ENCODE data around the gene BAZ2A.

The BAZ2A gene

DNA sequence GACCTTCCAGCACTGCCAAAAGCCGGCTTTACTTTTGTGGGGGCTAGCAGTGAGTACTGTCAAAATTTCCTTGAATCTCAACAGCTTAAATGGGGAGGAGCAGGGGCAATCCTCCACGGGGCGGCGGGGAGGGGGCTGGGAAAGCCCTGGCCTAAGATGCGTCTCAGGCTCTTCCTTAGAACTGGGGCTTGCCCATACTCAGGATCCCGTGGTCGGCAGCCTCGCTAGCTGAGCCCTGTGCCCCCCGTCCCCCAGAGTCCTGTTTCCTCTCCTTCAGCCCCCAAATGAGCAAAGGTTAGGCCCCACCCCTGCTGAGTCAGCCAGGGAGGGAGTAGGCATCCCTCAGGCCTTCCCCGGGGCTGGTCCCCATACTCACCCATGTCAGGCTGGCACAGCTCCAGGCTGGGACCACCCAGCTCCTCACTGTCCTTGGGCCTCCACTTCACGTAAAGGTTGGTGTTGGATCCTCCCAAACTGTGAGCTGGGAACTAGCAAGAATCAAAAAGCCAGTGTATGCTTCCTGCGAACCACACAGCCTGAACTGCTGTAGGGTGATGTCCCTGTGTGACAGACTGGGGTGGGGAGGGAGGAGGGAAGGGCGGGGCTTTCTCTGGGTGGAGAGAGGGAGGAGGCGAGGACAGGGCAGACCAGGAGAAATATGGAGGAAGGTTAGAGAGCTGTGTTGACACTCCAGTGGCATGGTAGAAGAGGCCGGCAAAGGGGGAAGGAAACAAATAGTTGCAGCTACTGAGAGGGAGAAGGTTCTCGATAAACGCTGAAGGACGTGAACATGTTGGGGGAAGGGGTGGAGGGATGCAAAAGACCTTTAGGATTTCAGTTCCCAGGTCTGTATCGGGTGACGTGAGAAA is 5.9 kb upstream of the BAZ2A start:
- DNase-seq (ENCODE audit: low read depth in 2 of 2) = peak; percentile 41 to 73

DNA sequence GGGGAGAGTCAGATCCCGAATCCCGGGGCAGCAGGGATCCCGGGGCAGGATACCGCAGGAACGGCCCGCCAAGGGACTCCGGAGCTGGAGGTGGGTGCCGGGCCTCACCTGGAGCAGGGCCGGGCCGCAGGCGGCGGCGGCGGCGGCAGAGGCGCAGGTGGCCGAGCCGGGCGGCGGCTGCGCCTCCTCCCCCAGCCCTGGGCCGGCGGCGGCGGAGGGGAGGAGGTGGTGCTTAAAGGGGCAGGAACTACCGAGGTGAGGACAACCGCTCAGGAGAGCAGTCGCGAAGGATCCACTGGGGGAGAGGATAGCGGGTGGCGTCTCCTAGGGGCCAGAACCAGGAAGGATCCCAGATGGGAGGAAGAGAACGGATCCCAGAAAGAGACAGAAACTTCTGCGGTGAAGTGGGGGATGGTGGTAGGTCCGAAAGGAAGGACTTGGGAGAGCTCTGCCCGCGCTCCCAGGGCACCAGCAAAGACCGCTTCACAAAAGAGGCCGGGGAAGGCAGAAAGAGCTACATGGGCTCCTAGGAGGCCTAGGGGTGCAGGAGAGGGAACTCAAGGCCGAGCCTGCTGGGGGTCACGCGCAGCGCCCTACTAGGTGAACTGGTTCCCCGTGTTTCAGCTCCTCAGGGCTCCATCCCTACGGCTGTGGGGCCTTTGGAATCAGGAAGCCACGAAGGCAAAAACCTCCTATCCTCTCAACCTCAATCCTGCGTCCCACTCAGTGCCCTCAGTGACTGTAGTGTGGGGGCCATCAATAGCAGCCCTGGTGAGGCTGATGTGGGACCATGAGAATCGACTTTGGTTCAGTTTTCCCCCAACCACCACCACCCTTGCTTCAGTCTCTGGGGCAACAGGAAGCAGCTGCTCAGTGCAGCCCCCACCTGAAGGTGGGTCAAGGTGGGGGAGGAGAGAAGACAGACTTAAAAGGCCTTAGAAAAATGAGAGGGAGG is 5.0 kb upstream of the BAZ2A start:
- no peak for DNase-seq (ENCODE audit: low read depth in 2 of 2)

DNA sequence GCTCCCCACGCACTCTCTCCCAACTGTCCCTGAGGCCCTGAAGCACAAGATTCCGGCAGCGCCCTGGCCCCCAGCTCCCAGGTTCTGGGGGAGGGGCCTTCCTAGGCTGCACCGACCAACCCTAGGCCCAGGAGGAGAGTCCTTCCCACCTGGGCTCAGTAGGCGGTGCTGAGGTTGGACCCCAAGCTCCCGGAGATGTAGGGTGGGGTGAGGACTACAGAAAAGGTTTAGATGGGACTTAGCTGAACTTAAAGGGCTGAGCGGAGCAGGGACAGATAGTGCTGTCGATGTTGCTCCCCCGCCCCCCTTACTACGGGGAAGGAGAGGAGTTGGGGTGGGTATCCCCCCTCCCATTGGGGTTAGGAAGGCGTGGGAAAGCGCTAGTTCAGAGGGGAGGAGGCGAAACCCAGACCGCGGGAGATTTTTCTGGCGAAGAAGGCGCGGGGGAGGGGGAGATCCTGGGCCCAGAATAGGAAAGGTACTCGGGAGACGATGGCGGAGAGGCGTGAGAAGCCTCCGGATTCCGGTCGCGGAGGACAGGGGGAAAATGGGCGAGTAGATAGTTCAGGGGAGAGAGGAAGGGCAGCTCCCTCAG is 4.2 kb upstream of the BAZ2A start:
- no peak for DNase-seq (ENCODE audit: low read depth in 2 of 2)

GRCh38 chr12:56633468-56634241 is 3.5 kb upstream of the BAZ2A start:
- DNase-seq (ENCODE audit: low read depth in 2 of 2) = no peak

DNA sequence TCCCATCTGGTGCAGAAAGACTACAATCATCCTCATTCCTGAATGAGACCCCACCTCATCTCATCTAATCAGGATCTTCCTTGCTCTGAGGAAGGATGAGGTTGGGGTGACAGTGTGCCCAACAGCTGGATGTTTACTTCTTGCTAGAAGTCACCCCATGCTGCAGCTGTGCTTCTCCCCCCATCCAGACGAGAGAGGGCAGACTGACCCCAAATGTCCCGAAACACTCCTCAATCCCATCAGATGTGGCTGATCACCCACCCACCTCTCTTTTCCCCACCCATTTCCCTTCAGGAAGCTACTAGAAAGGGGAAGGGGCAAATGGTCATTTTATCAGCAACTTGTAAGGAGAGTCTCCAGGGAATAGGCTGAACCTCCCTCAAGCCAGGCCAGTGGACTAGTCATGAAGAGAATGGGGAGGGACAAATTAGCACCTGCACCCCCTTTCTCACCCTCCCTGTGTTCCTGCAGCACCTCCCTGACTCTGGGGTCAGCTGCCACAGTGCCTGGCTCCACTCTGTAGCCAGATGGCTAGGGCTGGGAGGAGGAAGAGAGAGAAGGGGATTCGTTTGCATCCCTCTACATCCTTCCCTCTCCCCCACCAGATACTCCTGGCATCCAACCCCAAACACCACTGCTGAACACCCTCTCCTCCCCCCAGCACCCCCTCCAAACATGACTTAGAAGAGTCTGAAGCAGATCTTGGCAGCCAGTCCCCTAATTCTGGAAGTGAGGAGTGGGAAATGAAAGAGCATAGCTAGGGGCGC is 2.8 kb upstream of the BAZ2A start:
- DNase-seq (ENCODE audit: low read depth in 2 of 2) = no peak

GRCh38 chr12:56631790-56632700 is 1.9 kb upstream of the BAZ2A start:
- DNase-seq (ENCODE audit: low read depth in 2 of 2) = no peak

DNA sequence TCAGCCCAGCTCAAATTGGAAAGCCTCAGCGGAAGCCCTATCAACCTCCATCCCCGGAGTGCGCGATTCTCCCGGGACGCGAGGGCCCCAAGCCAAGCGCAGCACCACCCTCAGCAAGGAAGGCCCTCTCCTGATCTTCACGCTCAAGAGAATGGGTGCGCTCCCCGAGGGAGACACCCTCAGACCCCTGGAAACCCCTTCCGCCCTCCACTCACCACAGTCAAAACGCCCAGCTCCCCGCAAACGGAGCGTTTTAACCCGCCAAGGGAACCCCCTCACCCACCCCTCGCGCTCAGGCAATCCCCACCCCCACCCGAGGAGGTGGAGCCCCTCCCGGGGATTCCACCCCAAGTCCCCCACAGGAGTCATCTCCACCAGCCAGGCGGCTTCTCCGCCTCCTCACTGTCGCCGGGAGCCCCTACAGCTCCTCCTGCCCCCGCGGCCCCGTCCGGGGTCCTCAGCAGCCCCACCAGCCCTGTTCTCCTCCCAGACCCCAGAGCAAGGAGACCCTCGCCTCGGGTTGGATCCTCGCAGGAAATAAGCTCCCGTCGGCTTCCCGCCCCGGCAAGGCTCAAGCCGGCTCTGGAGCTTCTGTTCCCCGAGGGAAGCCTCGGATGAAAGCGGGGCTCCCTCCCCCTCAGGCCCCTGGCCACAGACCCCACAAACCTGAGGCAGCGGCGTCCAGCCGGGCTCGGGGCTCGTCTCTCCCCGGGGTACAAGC is 507 bp downstream of the BAZ2A start:
- DNase-seq (ENCODE audit: low read depth in 2 of 2) = peak in 1 of 2 donors; percentile 53

DNA sequence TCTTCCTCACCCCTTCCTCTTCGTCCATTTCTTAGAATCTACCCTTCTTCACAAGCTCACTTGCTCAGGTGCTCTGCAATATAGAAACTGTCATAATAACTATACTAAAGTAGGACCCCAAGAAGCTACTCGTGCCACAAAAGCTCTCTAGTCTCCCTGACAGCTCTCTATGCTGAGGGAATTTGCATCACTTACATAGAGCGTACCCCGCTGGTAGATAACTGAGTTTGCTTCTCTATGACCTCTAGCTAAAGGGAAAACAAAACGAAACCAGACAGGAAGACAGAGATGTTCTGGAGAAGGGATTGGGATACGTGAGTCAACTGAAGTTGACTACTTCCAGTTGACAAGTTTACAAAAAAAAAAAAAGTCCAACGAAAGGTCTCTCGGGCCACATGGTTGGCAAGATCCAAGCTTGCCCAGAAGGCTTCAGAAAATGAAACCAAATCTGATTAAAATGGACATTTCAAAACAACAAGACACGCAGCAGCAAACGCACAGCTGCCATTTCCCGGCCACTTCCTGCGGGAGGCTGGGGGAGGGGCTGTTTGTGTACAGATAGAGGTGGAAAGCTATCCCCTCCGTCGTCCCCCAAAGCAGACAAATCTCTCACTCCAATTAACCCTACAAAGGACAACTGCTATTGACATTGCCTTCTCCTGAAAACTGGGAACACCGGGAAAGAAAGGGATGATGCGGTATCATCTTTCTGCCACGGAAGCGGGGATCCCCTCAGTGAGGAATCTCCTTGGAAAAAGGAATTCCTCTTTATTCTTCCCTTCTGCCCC is 1.3 kb downstream of the BAZ2A start:
- DNase-seq (ENCODE audit: low read depth in 2 of 2) = no peak

GRCh38 chr12:56626701-56627100 is 3.4 kb downstream of the BAZ2A start:
- DNase-seq (ENCODE audit: low read depth in 2 of 2) = no peak

GRCh38 chr12:56622535-56622934 is 7.6 kb downstream of the BAZ2A start:
- no peak for DNase-seq (ENCODE audit: low read depth in 2 of 2)

DNA sequence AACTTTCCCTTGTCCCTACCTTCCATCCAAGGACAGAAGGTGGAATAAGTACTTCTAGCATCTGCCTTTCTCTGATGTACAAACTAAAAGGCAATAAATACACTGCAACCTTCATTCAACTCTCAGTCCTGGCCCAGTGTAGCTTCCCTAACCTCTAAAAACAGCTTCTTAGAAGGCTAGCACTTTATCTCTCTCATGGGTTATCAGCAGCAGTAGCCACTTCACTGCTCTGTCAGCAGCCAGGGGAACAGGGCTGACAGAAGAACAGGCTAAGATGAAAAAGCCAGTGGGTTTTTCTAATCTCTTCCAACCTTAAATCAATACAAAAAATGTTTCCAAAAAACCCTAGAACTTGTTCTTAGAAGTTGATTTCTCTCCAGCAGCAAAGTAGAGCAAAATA is 13.2 kb downstream of the BAZ2A start:
- DNase-seq (ENCODE audit: low read depth in 2 of 2) = no peak

GRCh38 chr12:56616244-56616643 is 13.9 kb downstream of the BAZ2A start:
- no peak for DNase-seq (ENCODE audit: low read depth in 2 of 2)

DNA sequence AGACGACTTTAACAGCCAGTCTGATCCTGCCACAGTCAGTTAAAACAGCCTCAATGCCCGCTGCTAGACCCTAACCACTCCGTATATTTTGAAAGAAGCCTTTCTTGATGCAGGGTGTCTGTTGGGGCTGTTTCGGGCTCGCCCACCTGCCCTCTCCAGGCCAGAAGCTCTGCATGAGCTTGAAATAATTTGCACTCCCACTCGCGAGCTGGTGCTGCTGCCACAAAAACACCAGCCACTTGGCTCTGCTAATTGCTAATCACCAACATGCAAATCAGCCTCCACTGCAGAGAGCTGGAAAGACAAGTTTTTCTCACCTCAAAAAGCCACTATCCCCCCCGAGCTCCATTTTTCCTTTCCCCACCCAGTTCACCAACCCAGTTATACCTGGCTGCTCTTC is 15.5 kb downstream of the BAZ2A start:
- DNase-seq (ENCODE audit: low read depth in 2 of 2) = no peak

DNA sequence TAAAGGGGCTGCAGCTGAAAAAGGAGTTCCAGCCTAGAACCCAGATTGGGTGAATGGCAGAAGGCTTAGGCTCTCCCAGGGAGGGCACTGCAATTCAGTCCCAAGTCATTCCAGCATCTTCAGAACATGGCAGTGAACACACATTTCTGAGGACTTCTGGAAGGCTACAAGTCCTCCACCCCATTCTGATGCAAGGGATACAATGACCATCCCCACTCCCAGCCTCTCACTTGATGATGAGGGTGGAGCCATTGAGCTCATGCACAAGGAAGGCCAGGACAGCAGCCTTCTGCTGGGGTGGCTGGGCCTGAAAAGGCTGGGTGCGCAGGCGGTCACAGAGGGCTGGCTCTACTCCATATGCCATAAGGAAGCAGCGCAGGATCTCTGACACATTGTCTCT is 25.8 kb downstream of the BAZ2A start:
- no peak for DNase-seq (ENCODE audit: low read depth in 2 of 2)

- no peak for DNase-seq (ENCODE audit: low read depth in 2 of 2)
Measured at GRCh38 chr12:56602239-56602638, 27.9 kb downstream of the BAZ2A start.

DNA sequence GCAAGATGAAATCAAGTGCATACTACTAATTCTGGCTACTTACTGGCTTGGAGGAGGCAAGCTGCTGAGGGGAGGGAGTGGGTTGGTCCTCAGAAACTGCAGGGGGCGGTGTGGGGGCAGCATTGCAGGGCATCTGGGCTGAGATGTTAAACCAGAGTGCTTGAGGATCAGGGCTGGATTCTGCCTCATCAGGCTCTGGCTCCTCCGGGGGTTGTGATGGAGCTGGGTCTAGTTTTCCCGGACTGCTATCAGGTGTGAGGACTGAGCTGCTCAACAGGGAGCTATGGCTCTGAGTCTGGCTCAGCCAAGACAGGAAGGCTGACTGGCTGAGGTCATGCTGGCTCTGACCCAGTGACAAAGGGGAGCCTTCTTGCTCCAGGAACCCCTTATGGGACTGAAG is 28.6 kb downstream of the BAZ2A start:
- DNase-seq (ENCODE audit: low read depth in 2 of 2) = no peak

GRCh38 chr12:56600753-56601152 is 29.4 kb downstream of the BAZ2A start:
- no peak for DNase-seq (ENCODE audit: low read depth in 2 of 2)

- no peak for DNase-seq (ENCODE audit: low read depth in 2 of 2)
Measured at GRCh38 chr12:56599797-56600196, 30.3 kb downstream of the BAZ2A start.
